PFSK-1 (cell line): ENCODE results near the gene NPHP4.

Source experiments
- FOXP2 ChIP-seq: optimal IDR thresholded peaks from 2 replicates; pipeline ENCODE3; 2011; ENCODE audit warnings: borderline replicate concordance, control low read depth, inconsistent platforms; ENCODE audit not compliant: insufficient read depth; ENCODE audit errors: extremely low read length, extremely low read depth
- POLR2AphosphoS5 ChIP-seq: IDR thresholded peaks from 2 replicates; pipeline ENCODE4 v1.6.1; 2012; ENCODE audit warnings: low read depth, mild to moderate bottlenecking, control low read depth, low read length, moderate library complexity
- SIN3A ChIP-seq: IDR thresholded peaks from 2 replicates; pipeline ENCODE4 v1.6.1; 2012; ENCODE audit warnings: mild to moderate bottlenecking, low read length, moderate library complexity, borderline replicate concordance; ENCODE audit not compliant: insufficient read depth
- TAF1 ChIP-seq: IDR thresholded peaks from 2 replicates; pipeline ENCODE4 v1.6.1; 2012; ENCODE audit warnings: low read length, control low read depth, borderline replicate concordance; ENCODE audit not compliant: insufficient read depth
- TF ChIP-seq, protein P1 (sequence below), 2 experiments: IDR thresholded peaks; 2 replicates each; pipeline versions ENCODE4 v1.6.1 to v1.8.0; 2011 to 2012; ENCODE audit warnings: low read depth in 2 of 2, low read length in 2 of 2, control low read depth in 1 of 2, inconsistent platforms in 1 of 2, mild to moderate bottlenecking in 1 of 2, moderate library complexity in 1 of 2; ENCODE audit not compliant: insufficient read depth in 1 of 2

NPHP4 gene

DNA sequence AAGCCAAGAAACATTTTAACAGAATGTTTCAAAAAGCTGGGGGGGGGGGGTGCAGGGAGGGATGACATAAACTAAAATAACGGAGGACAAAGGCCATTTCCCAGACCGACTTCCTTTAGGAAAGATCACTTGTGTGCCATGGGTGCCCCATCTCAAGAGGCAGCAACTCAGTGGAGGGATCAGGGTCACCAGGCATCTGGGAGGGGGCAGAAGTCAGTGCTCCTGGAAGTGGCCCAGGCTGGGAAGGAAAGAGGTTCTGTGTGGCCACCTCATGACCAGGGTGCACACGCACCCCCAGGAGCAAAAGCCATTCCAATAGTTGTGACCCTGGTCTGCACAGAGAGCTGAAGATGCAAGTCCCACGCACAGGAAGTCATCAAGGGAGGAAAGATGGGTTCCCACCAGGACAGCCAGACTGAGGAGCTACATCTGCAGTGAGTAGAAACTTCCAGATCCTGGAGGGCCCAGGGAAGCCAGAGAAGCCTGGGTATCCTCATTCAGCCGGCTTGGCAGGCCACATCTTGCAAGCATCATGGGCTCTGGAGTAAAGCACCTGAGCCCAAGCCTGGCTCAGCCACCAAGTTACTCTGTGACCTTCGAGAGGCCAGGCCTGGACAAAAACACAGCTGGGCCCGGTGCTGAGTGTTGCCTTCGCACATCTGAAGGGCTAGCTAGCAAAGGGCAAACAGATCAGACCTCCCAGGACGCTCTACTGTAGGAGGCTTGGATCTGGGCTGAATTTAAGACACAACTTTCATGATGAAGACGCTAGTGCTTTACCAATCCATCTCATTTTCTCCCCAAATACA, 36.0 kb downstream of the NPHP4 start:
- TF ChIP-seq SIN3A (no peak), FOXP2 (no peak), POLR2AphosphoS5 (no peak)

DNA sequence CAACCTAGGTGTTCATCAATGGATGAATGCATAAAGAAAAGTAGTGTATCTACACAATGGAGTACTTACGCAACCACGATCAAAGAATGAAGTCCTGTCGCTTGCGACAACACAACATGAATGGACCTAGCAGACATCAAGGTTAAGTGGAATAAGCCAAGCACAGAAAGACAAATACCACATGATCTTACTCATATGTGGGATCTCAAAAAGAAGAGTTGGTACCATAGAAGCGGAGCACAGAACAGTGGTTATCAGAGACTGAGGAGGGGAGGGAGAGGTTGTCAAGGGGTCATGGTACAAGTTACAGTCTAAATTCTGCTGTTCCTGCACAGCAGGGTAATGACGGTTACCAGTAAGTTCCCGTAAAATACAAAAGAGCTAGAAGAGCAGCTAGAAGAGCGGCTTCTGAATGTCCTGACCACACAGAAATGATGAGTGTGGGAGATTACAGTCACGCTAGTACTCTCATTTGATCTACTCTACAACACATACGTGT, 36.7 kb downstream of the NPHP4 start:
- TF ChIP-seq SIN3A: no peak
- no peak for TF ChIP-seq POLR2AphosphoS5
- TF ChIP-seq TAF1: no peak
- TF ChIP-seq, protein P1, sequence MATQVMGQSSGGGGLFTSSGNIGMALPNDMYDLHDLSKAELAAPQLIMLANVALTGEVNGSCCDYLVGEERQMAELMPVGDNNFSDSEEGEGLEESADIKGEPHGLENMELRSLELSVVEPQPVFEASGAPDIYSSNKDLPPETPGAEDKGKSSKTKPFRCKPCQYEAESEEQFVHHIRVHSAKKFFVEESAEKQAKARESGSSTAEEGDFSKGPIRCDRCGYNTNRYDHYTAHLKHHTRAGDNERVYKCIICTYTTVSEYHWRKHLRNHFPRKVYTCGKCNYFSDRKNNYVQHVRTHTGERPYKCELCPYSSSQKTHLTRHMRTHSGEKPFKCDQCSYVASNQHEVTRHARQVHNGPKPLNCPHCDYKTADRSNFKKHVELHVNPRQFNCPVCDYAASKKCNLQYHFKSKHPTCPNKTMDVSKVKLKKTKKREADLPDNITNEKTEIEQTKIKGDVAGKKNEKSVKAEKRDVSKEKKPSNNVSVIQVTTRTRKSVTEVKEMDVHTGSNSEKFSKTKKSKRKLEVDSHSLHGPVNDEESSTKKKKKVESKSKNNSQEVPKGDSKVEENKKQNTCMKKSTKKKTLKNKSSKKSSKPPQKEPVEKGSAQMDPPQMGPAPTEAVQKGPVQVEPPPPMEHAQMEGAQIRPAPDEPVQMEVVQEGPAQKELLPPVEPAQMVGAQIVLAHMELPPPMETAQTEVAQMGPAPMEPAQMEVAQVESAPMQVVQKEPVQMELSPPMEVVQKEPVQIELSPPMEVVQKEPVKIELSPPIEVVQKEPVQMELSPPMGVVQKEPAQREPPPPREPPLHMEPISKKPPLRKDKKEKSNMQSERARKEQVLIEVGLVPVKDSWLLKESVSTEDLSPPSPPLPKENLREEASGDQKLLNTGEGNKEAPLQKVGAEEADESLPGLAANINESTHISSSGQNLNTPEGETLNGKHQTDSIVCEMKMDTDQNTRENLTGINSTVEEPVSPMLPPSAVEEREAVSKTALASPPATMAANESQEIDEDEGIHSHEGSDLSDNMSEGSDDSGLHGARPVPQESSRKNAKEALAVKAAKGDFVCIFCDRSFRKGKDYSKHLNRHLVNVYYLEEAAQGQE (IDR thresholded peaks at IDR 0.05; ENCODE audit: insufficient read depth in 1 of 2, low read depth in 2 of 2, low read length in 2 of 2): no peak
- no peak for TF ChIP-seq FOXP2

DNA sequence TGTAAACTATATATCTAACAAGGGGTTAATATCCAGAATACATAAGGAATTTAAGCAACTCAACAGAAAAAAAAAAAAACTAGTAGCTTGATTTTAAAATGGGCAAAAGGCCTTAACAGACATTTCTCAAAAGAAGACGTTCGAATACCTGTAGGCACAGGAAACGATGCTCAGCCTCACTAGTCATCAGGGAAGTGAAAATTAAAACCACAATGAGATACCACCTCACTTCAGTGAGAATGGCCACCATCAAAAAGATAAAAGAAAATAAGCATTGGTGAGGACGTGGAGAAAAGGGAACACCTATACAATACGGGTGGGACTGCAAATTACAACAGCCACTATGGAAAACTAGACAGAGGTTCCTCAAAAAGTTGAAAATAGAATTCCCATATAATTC, 37.3 kb downstream of the NPHP4 start:
- TF ChIP-seq FOXP2 (no peak), TAF1 (no peak), SIN3A (no peak), POLR2AphosphoS5 (no peak)
- TF ChIP-seq, protein P1 (IDR thresholded peaks at IDR 0.05; ENCODE audit: insufficient read depth in 1 of 2, low read depth in 2 of 2, low read length in 2 of 2): no peak

DNA sequence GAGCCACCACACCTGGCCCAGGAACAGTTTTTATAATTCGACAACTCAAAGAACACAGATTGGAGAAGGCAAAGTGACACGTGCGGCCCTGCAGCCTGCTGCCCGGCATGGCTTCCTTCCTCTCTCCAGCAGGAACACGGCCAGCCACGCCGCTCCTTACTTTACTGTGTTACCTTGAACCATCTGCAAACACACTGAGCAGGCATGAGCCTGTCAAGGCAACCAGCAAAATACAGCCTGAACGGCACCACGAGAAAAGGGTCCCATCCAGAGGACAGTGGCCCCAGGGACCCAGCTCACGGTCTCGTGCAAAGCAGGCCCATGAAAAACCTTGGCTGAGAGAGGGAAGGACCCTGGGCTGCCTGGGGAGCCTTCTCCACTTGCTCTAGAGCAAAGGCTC, 38.8 kb downstream of the NPHP4 start:
- TF ChIP-seq TAF1 (no peak), FOXP2 (no peak), POLR2AphosphoS5 (no peak), SIN3A (no peak)
- TF ChIP-seq, protein P1 (IDR thresholded peaks at IDR 0.05; ENCODE audit: insufficient read depth in 1 of 2, low read depth in 2 of 2, low read length in 2 of 2): no peak

DNA sequence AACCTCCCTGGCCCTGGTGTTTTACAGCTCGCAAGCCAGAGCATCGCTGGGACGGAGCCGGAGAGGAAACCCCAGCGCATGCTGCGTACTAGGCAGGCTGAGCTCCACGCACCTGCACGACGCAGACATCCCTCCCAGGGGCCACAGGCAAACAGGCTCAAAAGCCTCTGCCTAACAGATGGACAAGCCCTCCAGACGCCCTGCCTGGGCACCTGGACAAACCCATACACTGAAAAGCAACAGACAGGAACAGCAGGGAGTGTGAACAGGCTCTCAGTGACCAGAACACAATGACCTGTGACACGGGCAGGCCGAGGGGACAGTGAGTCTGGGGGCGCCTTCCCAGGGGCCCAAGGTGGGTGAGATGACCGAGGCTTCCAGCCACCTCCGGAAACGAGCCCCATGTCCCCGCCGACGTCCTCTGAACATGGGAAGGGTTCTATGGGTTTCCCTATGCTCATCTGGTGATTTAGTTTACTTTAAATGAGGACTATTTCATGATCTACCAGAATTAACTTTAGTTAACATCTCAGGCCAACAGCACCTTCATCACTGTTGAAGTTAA, 40.3 kb downstream of the NPHP4 start:
- no peak for TF ChIP-seq FOXP2
- no peak for TF ChIP-seq SIN3A
- no peak for TF ChIP-seq POLR2AphosphoS5
- no peak for TF ChIP-seq TAF1
- TF ChIP-seq, protein P1 (IDR thresholded peaks at IDR 0.05; ENCODE audit: insufficient read depth in 1 of 2, low read depth in 2 of 2, low read length in 2 of 2): no peak
